HCT116 (cell line): Measurements from ENCODE around the gene TPST1. TPM values are rescaled to one million over a fixed set of nuclear protein-coding genes. Genes with fewer than 3 reads are reported as not detected.

Experiments
- ATAC-seq: fragments of 200-7000 bp; cut with Tn5 transposase; 2 replicates; pipeline ENCODE4 v1.9.1; 2020; ENCODE audit warnings: mild to moderate bottlenecking, moderate library complexity
- BruUV-seq: library from RNA; stranded (reverse); fragments of 400-500 nt; replicated peaks from 2 replicates; lab custom pipeline; 2021; lab: Mats Ljungman, UMichigan
- CTCF ChIA-PET: fragments of 300-600 bp; sonication (Branson Sonifier 250); formaldehyde crosslinking; loops from one replicate; lab custom pipeline; 2021; ENCODE audit warnings: antibody characterized with exemption; lab: Charles Lee
- POLR2A ChIA-PET: fragments of 300-600, 350-600 bp; sonication (Branson Sonifier 250); formaldehyde crosslinking; loops from one replicate; lab custom pipeline; 2021; ENCODE audit warnings: antibody characterized with exemption; lab: Charles Lee
- RAD21 ChIA-PET, 2 experiments: fragments of 300-600 bp; sonication (Branson Sonifier 250); formaldehyde crosslinking; loops; one replicate each; lab custom pipeline; 2023; ENCODE audit warnings: low total read pairs in 2 of 2; ENCODE audit not compliant: uncharacterized antibody in 2 of 2, unreplicated experiment in 2 of 2, low non-redundant PET in 1 of 2; lab: Charles Lee
- DNase-seq: peaks from one replicate; pipeline ENCODE4 v3.0.0-alpha.2; 2010; ENCODE audit warnings: low read depth, low spot score
- H2AFZ ChIP-seq: fragments of 200-600 bp; shearing (Covaris generic), sonication (generic); 2 replicates; pipeline ENCODE4 v1.6.1; 2017; ENCODE audit warnings: low read depth, mixed run types, mixed read lengths, antibody characterized with exemption, low read length; ENCODE audit not compliant: poor library complexity, severe bottlenecking
- H3K27ac ChIP-seq: 2 replicates; pipeline ENCODE4 v1.5.1; 2012; ENCODE audit warnings: low read depth, low read length
- H3K27me3 ChIP-seq: fragments of 200-600 bp; sonication (generic); 2 replicates; pipeline ENCODE4 v1.6.1; 2016; ENCODE audit warnings: mixed run types, low read length, mixed read lengths; ENCODE audit not compliant: insufficient read depth
- H3K36me3 ChIP-seq, 2 experiments: fragments of 200-500 bp in 1 of 2; fragments of 200-600 bp in 1 of 2; sonication (Bioruptor generic) in 1 of 2; sonication (generic) in 1 of 2; 2 replicates each; pipeline versions ENCODE4 v1.5.1 to v1.6.1; 2014 to 2016; ENCODE audit warnings: low read length in 2 of 2, inconsistent platforms in 1 of 2, mixed read lengths in 1 of 2, mixed run types in 1 of 2; ENCODE audit not compliant: insufficient read depth in 2 of 2, control insufficient read depth in 1 of 2
- H3K4me1 ChIP-seq, 2 experiments: fragments of 200-600 bp in 1 of 2; sonication (generic) in 1 of 2; 2 replicates each; pipeline versions ENCODE4 v1.5.1 to v1.6.1; 2012 to 2017; ENCODE audit warnings: low read length in 2 of 2, inconsistent platforms in 1 of 2, mild to moderate bottlenecking in 1 of 2, mixed read lengths in 1 of 2, mixed run types in 1 of 2, moderate library complexity in 1 of 2; ENCODE audit not compliant: insufficient read depth in 2 of 2, control insufficient read depth in 1 of 2
- H3K4me2 ChIP-seq: fragments of 200-600 bp; sonication (generic); 2 replicates; pipeline ENCODE4 v1.6.1; 2017; ENCODE audit warnings: mixed run types, low read length, mixed read lengths
- H3K4me3 ChIP-seq, 2 experiments: fragments of 200-600 bp in 1 of 2; sonication (generic) in 1 of 2; replicated peaks in 1 of 2; 2 replicates each; pipeline ENCODE4 v1.5.1; 2011 to 2016; ENCODE audit warnings: low read length in 2 of 2, control low read depth in 1 of 2, low read depth in 1 of 2, mild to moderate bottlenecking in 1 of 2, mixed read lengths in 1 of 2, mixed run types in 1 of 2
- H3K79me2 ChIP-seq: fragments of 200-600 bp; sonication (generic); 2 replicates; pipeline ENCODE4 v1.6.1; 2017; ENCODE audit warnings: mild to moderate bottlenecking, mixed run types, low read length, moderate library complexity, mixed read lengths; ENCODE audit not compliant: insufficient read depth
- H3K9ac ChIP-seq: fragments of 200-600 bp; sonication (generic); 2 replicates; pipeline ENCODE4 v1.6.1; 2016; ENCODE audit warnings: low read length, mixed read lengths
- H3K9me2 ChIP-seq: fragments of 200-600 bp; sonication (generic), shearing (Covaris generic); 2 replicates; pipeline ENCODE4 v1.6.1; 2017; ENCODE audit warnings: mixed run types, mild to moderate bottlenecking, moderate library complexity; ENCODE audit not compliant: insufficient read depth
- H3K9me3 ChIP-seq, 2 experiments: fragments of 200-500 bp in 1 of 2; fragments of 200-600 bp in 1 of 2; sonication (Bioruptor generic) in 1 of 2; sonication (generic) in 1 of 2; 2 replicates each; pipeline ENCODE4 v1.6.1; 2014 to 2017; ENCODE audit warnings: low read length in 2 of 2, mixed read lengths in 2 of 2, inconsistent platforms in 1 of 2, low read depth in 1 of 2, mild to moderate bottlenecking in 1 of 2, mixed run types in 1 of 2, moderate library complexity in 1 of 2; ENCODE audit not compliant: control insufficient read depth in 1 of 2, insufficient read depth in 1 of 2
- H4K20me1 ChIP-seq: fragments of 200-600 bp; sonication (generic), shearing (Covaris generic); 2 replicates; pipeline ENCODE4 v1.6.1; 2017; ENCODE audit warnings: mixed run types, mild to moderate bottlenecking, moderate library complexity; ENCODE audit not compliant: insufficient read depth
- ELF1 ChIP-seq: IDR thresholded peaks from 2 replicates; pipeline ENCODE4 v1.6.1; 2012; ENCODE audit warnings: low read depth, borderline replicate concordance
- POLR2A ChIP-seq: IDR thresholded peaks from 2 replicates; pipeline ENCODE4 v1.7.0; 2011; ENCODE audit warnings: borderline replicate concordance; ENCODE audit not compliant: insufficient read depth, insufficient read length; ENCODE audit errors: extremely low read depth
- POLR2AphosphoS5 ChIP-seq: IDR thresholded peaks from 2 replicates; pipeline ENCODE4 v1.6.1; 2011; ENCODE audit warnings: mild to moderate bottlenecking, low read depth, low read length, moderate library complexity
- SIN3A ChIP-seq: IDR thresholded peaks from 2 replicates; pipeline ENCODE4 v1.6.1; 2012; ENCODE audit warnings: low read depth
- SP1 ChIP-seq: IDR thresholded peaks from 2 replicates; pipeline ENCODE4 v1.6.1; 2012; ENCODE audit warnings: low read depth
- TCF7L2 ChIP-seq: IDR thresholded peaks from 2 replicates; pipeline ENCODE4 v1.7.0; 2011; ENCODE audit warnings: borderline replicate concordance, inconsistent platforms; ENCODE audit not compliant: insufficient read depth, insufficient read length; ENCODE audit errors: extremely low read depth
- ZFX ChIP-seq: fragments of 450-650 bp; IDR thresholded peaks from 2 replicates; pipeline ENCODE4 v1.6.1; 2017
- intact Hi-C: fragments of 100-400 bp; cut with micrococcal nuclease; formaldehyde crosslinking; loops from 2 replicates; pipeline ENCODE4 v1.10.0; 2022
- total RNA-seq: library from RNA; stranded (reverse); gene quantifications from one replicate; pipeline ENCODE4 v1.2.1, GENCODE V29; 2021; ENCODE audit not compliant: unreplicated experiment
- TF ChIP-seq, protein P1 (sequence below), 3 experiments: fragments of 200-600 bp in 1 of 3; sonication (generic) in 1 of 3; IDR thresholded peaks in 2 of 3; conservative IDR thresholded peaks in 1 of 3; 2 replicates each; pipeline ENCODE4 v1.5.1; 2012 to 2017; ENCODE audit warnings: low read depth in 2 of 3, low read length in 2 of 3, antibody characterized with exemption in 1 of 3, borderline replicate concordance in 1 of 3, control low read depth in 1 of 3, mild to moderate bottlenecking in 1 of 3, mixed read lengths in 1 of 3, mixed run types in 1 of 3, moderate library complexity in 1 of 3; ENCODE audit not compliant: insufficient read depth in 1 of 3

Gene TPST1
- total RNA-seq, 1 experiment from 2014 or later: 11.4 TPM

- BruUV-seq: no TSS peak
- Histone ChIP-seq H3K27ac (no peak overlapping the region), H3K4me3 (no peak overlapping the region), H3K4me2 (no peak overlapping the region), H3K4me1 (no peaks in the 10 kb centered on the region), H3K9me2 (no peaks in the 10 kb centered on the region), H2AFZ (no peak overlapping the region), H3K9ac (no peak overlapping the region), H3K36me3 (no peaks in the 10 kb centered on the region), H4K20me1 (no peaks in the 10 kb centered on the region), H3K27me3 (no peaks in the 10 kb centered on the region), H3K9me3 (peaks cover 0 to 9% of the 10 kb centered on the region in 2 experiments; a peak in 3 of 4 replicates), H3K79me2 (no peaks in the 10 kb centered on the region)
- intact Hi-C loops: no loop called here
- TF ChIP-seq SP1: no peak
- TF ChIP-seq, protein P1, sequence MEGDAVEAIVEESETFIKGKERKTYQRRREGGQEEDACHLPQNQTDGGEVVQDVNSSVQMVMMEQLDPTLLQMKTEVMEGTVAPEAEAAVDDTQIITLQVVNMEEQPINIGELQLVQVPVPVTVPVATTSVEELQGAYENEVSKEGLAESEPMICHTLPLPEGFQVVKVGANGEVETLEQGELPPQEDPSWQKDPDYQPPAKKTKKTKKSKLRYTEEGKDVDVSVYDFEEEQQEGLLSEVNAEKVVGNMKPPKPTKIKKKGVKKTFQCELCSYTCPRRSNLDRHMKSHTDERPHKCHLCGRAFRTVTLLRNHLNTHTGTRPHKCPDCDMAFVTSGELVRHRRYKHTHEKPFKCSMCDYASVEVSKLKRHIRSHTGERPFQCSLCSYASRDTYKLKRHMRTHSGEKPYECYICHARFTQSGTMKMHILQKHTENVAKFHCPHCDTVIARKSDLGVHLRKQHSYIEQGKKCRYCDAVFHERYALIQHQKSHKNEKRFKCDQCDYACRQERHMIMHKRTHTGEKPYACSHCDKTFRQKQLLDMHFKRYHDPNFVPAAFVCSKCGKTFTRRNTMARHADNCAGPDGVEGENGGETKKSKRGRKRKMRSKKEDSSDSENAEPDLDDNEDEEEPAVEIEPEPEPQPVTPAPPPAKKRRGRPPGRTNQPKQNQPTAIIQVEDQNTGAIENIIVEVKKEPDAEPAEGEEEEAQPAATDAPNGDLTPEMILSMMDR (IDR thresholded peaks at IDR 0.05 in 2 of 3, conservative IDR thresholded peaks at IDR 0.05 in 1 of 3; ENCODE audit: borderline replicate concordance in 1 of 3, insufficient read depth in 1 of 3, low read depth in 2 of 3, low read length in 2 of 3): no peak
- no peak for TF ChIP-seq POLR2AphosphoS5
- TF ChIP-seq ELF1: no peak
- TF ChIP-seq SIN3A: no peak
- TF ChIP-seq TCF7L2: no peak
- no peak for DNase-seq
- ATAC-seq: no peak
- ChIA-PET RAD21 (no interaction called here), CTCF (no interaction called here), POLR2A (no interaction called here)
Observed at GRCh38 chr7:66269978-66270377, 64.8 kb downstream of the TPST1 start.

GRCh38 chr7:66272321-66272720, 67.2 kb downstream of the TPST1 start:
- BruUV-seq: no TSS peak
- Histone ChIP-seq H3K36me3 (no peaks in the 10 kb centered on the region), H3K79me2 (no peaks in the 10 kb centered on the region), H3K27ac (no peak overlapping the region), H3K27me3 (no peaks in the 10 kb centered on the region), H3K9me2 (no peaks in the 10 kb centered on the region), H3K4me1 (no peaks in the 10 kb centered on the region), H2AFZ (no peak overlapping the region), H4K20me1 (no peaks in the 10 kb centered on the region), H3K4me3 (no peak overlapping the region), H3K9me3 (no peaks in the 10 kb centered on the region), H3K4me2 (no peak overlapping the region), H3K9ac (no peak overlapping the region)
- RAD21 ChIA-PET: no interaction called here
- POLR2A ChIA-PET: no interaction called here
- CTCF ChIA-PET: no interaction called here
- intact Hi-C loops: no loop called here
- DNase-seq (no peak), ATAC-seq (no peak)
- TF ChIP-seq POLR2A (no peak), ZFX (no peak), ELF1 (no peak)
